ENCODE measurements around the gene PDZD2.
"Not testable (repeated sequence)": the region's sequence is repeated elsewhere in the genome, so short reads cannot be mapped to it uniquely, and the experiment has no call there.

PDZD2 gene

DNA sequence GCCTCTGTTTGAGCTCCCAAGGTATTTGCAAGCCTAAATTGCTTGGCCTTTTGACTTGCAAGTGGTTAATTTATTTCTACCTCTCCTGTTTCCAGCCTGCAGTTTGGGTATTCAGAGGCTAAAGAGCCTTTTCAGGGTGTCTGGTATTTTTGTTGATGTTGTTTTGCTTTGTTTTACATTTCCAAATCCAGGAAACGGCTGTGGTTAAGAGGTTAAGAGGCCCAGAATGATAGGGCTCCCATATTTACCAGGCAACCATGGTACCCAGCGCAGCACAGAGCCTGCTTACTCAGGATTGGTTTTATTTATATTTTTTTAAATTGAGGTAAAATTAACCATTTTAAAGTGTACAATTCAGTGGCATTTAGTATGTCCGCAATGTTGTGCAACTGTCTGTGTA, 92.1 kb downstream of the PDZD2 start:
- no peaks in the 10 kb centered on the region for H3K9me3 Mint-ChIP-seq
- no peak overlapping the region for H3K4me3 Mint-ChIP-seq
- no peak overlapping the region for H3K27ac Mint-ChIP-seq
- peaks cover 3% of the 10 kb centered on the region for H3K27me3 Mint-ChIP-seq
- H3K4me1 Mint-ChIP-seq = no peaks in the 10 kb centered on the region
- no peaks in the 10 kb centered on the region for H3K36me3 Mint-ChIP-seq

DNA sequence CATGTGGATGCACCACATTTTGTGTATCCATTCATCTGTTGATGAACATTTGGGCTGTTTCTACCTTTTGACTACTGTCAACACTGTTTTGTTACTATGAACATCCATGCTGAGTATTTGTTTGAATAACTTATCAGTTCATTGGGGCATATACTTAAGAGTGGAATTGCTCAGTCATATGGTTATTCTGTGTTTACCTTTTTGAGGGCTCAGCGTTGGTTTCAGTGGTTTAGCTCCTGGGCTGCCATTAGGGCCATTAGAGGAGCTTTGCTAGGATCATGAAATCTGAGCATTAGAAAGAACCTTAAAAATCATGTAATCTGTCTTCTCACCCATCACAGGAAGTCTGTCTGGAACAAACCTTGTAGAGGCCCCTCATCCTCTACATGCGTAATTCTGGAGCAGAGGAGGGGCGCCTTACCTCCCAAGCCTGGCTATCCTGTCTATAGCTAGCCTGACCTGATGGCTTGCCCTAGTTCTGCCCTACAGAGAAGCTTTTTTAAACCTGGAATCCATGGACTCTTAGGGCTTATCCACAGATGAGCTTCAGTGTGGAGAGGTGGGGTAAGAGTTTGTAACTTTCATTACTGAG, 92.9 kb downstream of the PDZD2 start:
- no peaks in the 10 kb centered on the region for H3K4me1 Mint-ChIP-seq
- no peak overlapping the region for H3K27ac Mint-ChIP-seq
- H3K9me3 Mint-ChIP-seq = no peaks in the 10 kb centered on the region
- H3K27me3 Mint-ChIP-seq = peaks cover 3% of the 10 kb centered on the region
- no peaks in the 10 kb centered on the region for H3K36me3 Mint-ChIP-seq
- H3K4me3 Mint-ChIP-seq = no peak overlapping the region

GRCh38 chr5:31732821-31733220, 93.9 kb downstream of the PDZD2 start:
- H3K4me3 Mint-ChIP-seq, H3K9me3 Mint-ChIP-seq, H3K27me3 Mint-ChIP-seq, H3K36me3 Mint-ChIP-seq, H3K4me1 Mint-ChIP-seq, H3K27ac Mint-ChIP-seq: not testable (repeated sequence)

GRCh38 chr5:31733371-31733770, 94.4 kb downstream of the PDZD2 start:
- no peak overlapping the region for H3K4me3 Mint-ChIP-seq
- H3K27ac Mint-ChIP-seq = no peak overlapping the region
- no peaks in the 10 kb centered on the region for H3K9me3 Mint-ChIP-seq
- H3K36me3 Mint-ChIP-seq = no peaks in the 10 kb centered on the region
- no peaks in the 10 kb centered on the region for H3K4me1 Mint-ChIP-seq
- peaks cover 3% of the 10 kb centered on the region for H3K27me3 Mint-ChIP-seq

- no peaks in the 10 kb centered on the region for H3K9me3 Mint-ChIP-seq
- H3K4me3 Mint-ChIP-seq = no peak overlapping the region
- H3K27ac Mint-ChIP-seq = no peak overlapping the region
- H3K36me3 Mint-ChIP-seq = no peaks in the 10 kb centered on the region
- no peaks in the 10 kb centered on the region for H3K4me1 Mint-ChIP-seq
- H3K27me3 Mint-ChIP-seq = peaks cover 3% of the 10 kb centered on the region
These were observed 97.2 kb downstream of the PDZD2 start for GRCh38 chr5:31736127-31736526.

DNA sequence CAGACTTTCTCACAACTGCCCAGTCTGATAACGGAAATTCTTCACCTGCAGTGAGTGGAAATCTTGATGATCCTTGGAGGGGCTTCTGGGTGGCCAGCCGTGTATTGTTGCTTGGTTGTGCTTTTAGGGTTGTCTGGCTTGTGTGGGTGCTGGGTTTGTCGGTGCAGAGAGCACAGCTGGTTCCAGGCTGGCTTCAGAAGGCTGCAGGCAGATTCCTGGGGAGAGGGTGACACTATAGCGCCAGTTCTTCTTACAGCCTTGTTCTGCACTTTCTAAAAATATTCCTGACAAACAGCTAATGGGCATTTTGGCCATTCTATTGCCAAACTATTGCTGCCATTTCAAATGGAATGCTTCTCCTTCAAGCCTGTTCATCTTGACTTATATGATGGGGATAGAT, 99.3 kb downstream of the PDZD2 start:
- Mint-ChIP-seq H3K4me3 (no peak overlapping the region), H3K27ac (no peak overlapping the region), H3K9me3 (no peaks in the 10 kb centered on the region), H3K36me3 (no peaks in the 10 kb centered on the region), H3K4me1 (no peaks in the 10 kb centered on the region), H3K27me3 (peaks cover 3% of the 10 kb centered on the region)

DNA sequence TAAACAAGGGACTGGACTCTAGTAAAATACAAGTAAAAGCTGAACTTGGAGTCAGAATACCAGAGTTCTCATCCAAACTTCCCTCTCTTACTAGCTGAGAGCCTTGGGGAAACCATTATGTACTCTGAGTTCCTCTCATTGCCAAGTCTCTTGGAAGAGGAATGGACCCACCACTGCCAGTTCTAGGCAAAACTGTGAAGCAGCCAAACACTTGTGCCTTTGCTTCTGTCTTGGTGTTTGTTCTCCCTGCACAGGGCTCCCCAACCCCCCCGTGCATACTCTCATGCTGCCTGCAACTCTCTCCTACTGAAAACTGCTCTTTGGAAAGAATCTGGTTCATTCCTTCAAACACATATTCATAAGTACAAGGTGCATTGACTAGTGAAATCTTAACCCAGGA, 102.6 kb downstream of the PDZD2 start:
- Mint-ChIP-seq H3K36me3 (no peaks in the 10 kb centered on the region), H3K27ac (no peak overlapping the region), H3K4me3 (no peak overlapping the region), H3K9me3 (no peaks in the 10 kb centered on the region), H3K27me3 (no peaks in the 10 kb centered on the region), H3K4me1 (no peaks in the 10 kb centered on the region)

DNA sequence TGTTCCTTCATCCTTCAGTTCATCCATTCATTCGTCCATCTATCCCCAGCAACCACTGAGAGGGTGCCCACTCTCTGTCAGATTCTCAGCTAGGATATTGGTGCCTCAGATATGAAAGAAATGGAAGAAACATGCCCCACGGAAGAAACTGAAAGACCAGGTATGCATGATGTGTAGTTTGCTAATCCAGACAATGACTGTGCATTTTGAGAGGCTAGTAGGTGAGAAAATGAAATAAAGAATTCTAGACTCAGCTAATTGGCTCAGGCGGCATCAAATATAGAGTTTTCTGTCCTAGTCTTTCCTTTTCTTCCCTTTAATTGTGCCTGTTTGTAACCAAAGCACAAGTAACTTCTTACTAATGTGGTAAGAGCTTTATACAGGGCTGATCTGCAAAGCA, 104.7 kb downstream of the PDZD2 start:
- Mint-ChIP-seq H3K4me1 (no peaks in the 10 kb centered on the region), H3K36me3 (no peaks in the 10 kb centered on the region), H3K27ac (no peak overlapping the region), H3K27me3 (no peaks in the 10 kb centered on the region), H3K9me3 (no peaks in the 10 kb centered on the region), H3K4me3 (no peak overlapping the region)

DNA sequence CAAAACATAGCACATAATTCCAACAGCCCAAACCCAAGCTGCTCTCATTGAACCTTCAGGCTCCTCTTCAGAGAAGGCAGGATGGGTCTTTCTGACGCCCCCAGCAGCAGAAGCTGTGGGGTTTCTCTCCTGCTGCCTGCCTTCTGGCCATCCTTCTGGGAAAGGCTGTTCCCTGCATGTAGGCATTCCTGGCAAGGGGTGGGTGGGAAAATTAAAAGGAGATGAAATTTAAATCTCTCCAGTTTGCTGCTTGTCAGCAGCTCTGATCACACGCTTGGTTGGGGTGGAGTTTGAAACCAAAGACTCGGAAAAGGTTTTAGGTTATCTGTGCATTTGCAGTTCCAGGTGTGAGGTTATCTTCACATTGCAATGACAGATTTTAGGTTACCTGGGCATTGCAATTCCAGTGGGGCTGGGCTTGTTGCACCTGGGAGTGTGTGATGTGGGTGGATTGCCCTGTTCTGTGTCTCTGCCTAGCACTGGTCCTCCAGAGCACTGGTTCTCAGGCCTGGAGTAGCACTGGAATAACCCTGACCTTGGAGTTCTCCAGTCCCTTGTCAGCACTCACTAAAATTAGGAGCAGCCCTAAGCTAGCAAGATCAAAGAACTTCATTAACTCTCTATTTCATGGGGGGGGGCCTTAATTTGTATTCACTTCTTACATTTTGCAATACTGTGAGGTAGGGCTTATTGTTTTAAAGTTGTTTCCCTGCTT, 109.7 kb downstream of the PDZD2 start:
- H3K4me3 Mint-ChIP-seq = no peak overlapping the region
- no peak overlapping the region for H3K27ac Mint-ChIP-seq

DNA sequence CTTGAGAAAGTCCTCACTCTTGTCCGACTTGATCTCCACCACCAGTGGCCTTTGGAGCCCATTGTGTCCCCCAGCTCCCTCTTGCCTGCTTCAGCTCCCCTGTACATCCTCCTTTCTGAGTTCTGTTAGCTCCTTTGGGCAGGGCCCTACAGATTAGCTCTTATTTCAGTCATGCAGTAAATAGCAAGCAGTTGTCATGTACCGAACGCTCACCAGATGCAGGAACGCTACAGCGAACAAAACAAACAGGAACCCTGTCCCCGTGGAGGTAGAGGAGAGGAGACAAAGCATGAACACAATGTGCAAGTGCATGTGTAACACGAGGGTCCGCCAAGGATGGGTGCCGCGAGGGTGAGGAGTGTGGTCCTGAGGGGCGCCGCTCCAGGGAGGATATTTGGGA, 111.3 kb downstream of the PDZD2 start:
- Mint-ChIP-seq H3K36me3 (no peaks in the 10 kb centered on the region), H3K4me3 (no peak overlapping the region), H3K27ac (no peak overlapping the region), H3K27me3 (no peaks in the 10 kb centered on the region), H3K4me1 (no peaks in the 10 kb centered on the region), H3K9me3 (no peaks in the 10 kb centered on the region)

More for the DNA sequence above, 109.7 kb downstream of the PDZD2 start:
- Mint-ChIP-seq H3K27me3 (no peaks in the 10 kb centered on the region), H3K9me3 (no peaks in the 10 kb centered on the region), H3K36me3 (no peaks in the 10 kb centered on the region), H3K4me1 (no peaks in the 10 kb centered on the region)

- H3K9me3 Mint-ChIP-seq = no peaks in the 10 kb centered on the region
- no peak overlapping the region for H3K4me3 Mint-ChIP-seq
- no peaks in the 10 kb centered on the region for H3K4me1 Mint-ChIP-seq
- H3K36me3 Mint-ChIP-seq = no peaks in the 10 kb centered on the region
- no peaks in the 10 kb centered on the region for H3K27me3 Mint-ChIP-seq
- H3K27ac Mint-ChIP-seq = no peak overlapping the region
These were observed 112.7 kb downstream of the PDZD2 start for GRCh38 chr5:31751610-31752009.

GRCh38 chr5:31753700-31754357, 114.9 kb downstream of the PDZD2 start:
- no peaks in the 10 kb centered on the region for H3K9me3 Mint-ChIP-seq
- no peaks in the 10 kb centered on the region for H3K27me3 Mint-ChIP-seq
- H3K4me3 Mint-ChIP-seq = no peak overlapping the region
- no peak overlapping the region for H3K27ac Mint-ChIP-seq
- H3K36me3 Mint-ChIP-seq = no peaks in the 10 kb centered on the region
- H3K4me1 Mint-ChIP-seq = no peaks in the 10 kb centered on the region

GRCh38 chr5:31754358-31754704, 115.4 kb downstream of the PDZD2 start:
- H3K27ac Mint-ChIP-seq = no peak overlapping the region
- no peak overlapping the region for H3K4me3 Mint-ChIP-seq
- H3K4me1 Mint-ChIP-seq = no peaks in the 10 kb centered on the region
- H3K9me3 Mint-ChIP-seq = no peaks in the 10 kb centered on the region
- H3K27me3 Mint-ChIP-seq = no peaks in the 10 kb centered on the region
- H3K36me3 Mint-ChIP-seq = no peaks in the 10 kb centered on the region

GRCh38 chr5:31754741-31755675, 116.1 kb downstream of the PDZD2 start:
- no peak overlapping the region for H3K4me3 Mint-ChIP-seq
- H3K27me3 Mint-ChIP-seq = no peaks in the 10 kb centered on the region
- H3K9me3 Mint-ChIP-seq = no peaks in the 10 kb centered on the region
- H3K4me1 Mint-ChIP-seq = no peaks in the 10 kb centered on the region
- H3K27ac Mint-ChIP-seq = no peak overlapping the region
- no peaks in the 10 kb centered on the region for H3K36me3 Mint-ChIP-seq

GRCh38 chr5:31755676-31756230, 116.8 kb downstream of the PDZD2 start:
- no peak overlapping the region for H3K4me3 Mint-ChIP-seq
- no peaks in the 10 kb centered on the region for H3K27me3 Mint-ChIP-seq
- no peak overlapping the region for H3K27ac Mint-ChIP-seq
- H3K9me3 Mint-ChIP-seq = no peaks in the 10 kb centered on the region
- H3K4me1 Mint-ChIP-seq = no peaks in the 10 kb centered on the region
- H3K36me3 Mint-ChIP-seq = no peaks in the 10 kb centered on the region
